WTC11 (cell line): ENCODE data around the gene MICAL3. TPM values are rescaled to one million over a fixed set of nuclear protein-coding genes. Genes with fewer than 3 reads are reported as not detected.

Source experiments
- ATAC-seq: fragments of 200-7000 bp; cut with Tn5 transposase; 2 replicates; pipeline ENCODE4 v1.10.0; 2021; ENCODE audit warnings: mild to moderate bottlenecking, moderate library complexity
- CTCF ChIA-PET: fragments of 300-600 bp; sonication (Branson Sonifier 250); formaldehyde crosslinking; loops from one replicate; lab custom pipeline; 2021; ENCODE audit warnings: antibody characterized with exemption; lab: Charles Lee
- POLR2A ChIA-PET: fragments of 350-600 bp; sonication (Branson Sonifier 250); formaldehyde crosslinking; loops from one replicate; lab custom pipeline; 2021; ENCODE audit warnings: antibody characterized with exemption; lab: Charles Lee
- DNase-seq: peaks from one replicate; pipeline ENCODE4 v3.0.0; 2021; ENCODE audit warnings: low spot score
- H3K27ac Mint-ChIP-seq: 2 replicates; pipeline ENCODE4 v1.8.0; 2021; ENCODE audit warnings: mixed read lengths
- H3K27me3 Mint-ChIP-seq: 2 replicates; pipeline ENCODE4 v1.8.0; 2021; ENCODE audit warnings: low read depth, mild to moderate bottlenecking, moderate library complexity, mixed read lengths
- H3K36me3 Mint-ChIP-seq: 2 replicates; pipeline ENCODE4 v1.8.0; 2021; ENCODE audit warnings: mixed read lengths
- H3K4me1 Mint-ChIP-seq: 2 replicates; pipeline ENCODE4 v1.8.0; 2022; ENCODE audit warnings: mixed read lengths
- H3K4me3 Mint-ChIP-seq: 2 replicates; pipeline ENCODE4 v1.8.0; 2021; ENCODE audit warnings: mild to moderate bottlenecking, moderate library complexity, mixed read lengths
- H3K9me3 Mint-ChIP-seq: 2 replicates; pipeline ENCODE4 v1.8.0; 2021; ENCODE audit warnings: mixed read lengths
- AR ChIP-seq: fragments of 250-450 bp; sonication (Bioruptor Pico); IDR thresholded peaks from 2 replicates; pipeline ENCODE4 v1.9.0; 2021; ENCODE audit warnings: mild to moderate bottlenecking
- ATF2 ChIP-seq: sonication (generic); formaldehyde crosslinking; IDR thresholded peaks from 2 replicates; pipeline ENCODE4 v1.8.1; 2022; ENCODE audit warnings: low read depth, missing genetic modification reagents, borderline replicate concordance
- ATF6 ChIP-seq: sonication (generic); formaldehyde crosslinking; IDR thresholded peaks from 2 replicates; pipeline ENCODE4 v1.8.1; 2023; ENCODE audit warnings: mild to moderate bottlenecking, missing genetic modification reagents
- E2F1 ChIP-seq: sonication (generic); formaldehyde crosslinking; IDR thresholded peaks from 2 replicates; pipeline ENCODE4 v1.8.0; 2022; ENCODE audit warnings: mild to moderate bottlenecking, missing genetic modification reagents
- ERG ChIP-seq: fragments of 250-450 bp; sonication (Bioruptor Pico); IDR thresholded peaks from 2 replicates; pipeline ENCODE4 v1.8.0; 2021; ENCODE audit warnings: mild to moderate bottlenecking
- HMGA2 ChIP-seq: fragments of 250-450 bp; sonication (Bioruptor Pico); IDR thresholded peaks from 2 replicates; pipeline ENCODE4 v1.4.0; 2021; ENCODE audit warnings: mild to moderate bottlenecking, moderate library complexity
- IRF1 ChIP-seq: sonication (generic); formaldehyde crosslinking; IDR thresholded peaks from 2 replicates; pipeline ENCODE4 v1.8.0; 2023; ENCODE audit warnings: missing genetic modification reagents
- JUN ChIP-seq: sonication (generic); formaldehyde crosslinking; IDR thresholded peaks from 2 replicates; pipeline ENCODE4 v1.8.0; 2023; ENCODE audit warnings: mild to moderate bottlenecking, missing genetic modification reagents
- PRDM15 ChIP-seq: sonication (generic); formaldehyde crosslinking; IDR thresholded peaks from 2 replicates; pipeline ENCODE4 v1.8.0; 2022; ENCODE audit warnings: missing genetic modification reagents
- TCF7 ChIP-seq: sonication (generic); formaldehyde crosslinking; IDR thresholded peaks from 2 replicates; pipeline ENCODE4 v1.8.0; 2022; ENCODE audit warnings: mild to moderate bottlenecking, low read depth, missing genetic modification reagents, moderate library complexity
- ZNF121 ChIP-seq: sonication (generic); formaldehyde crosslinking; IDR thresholded peaks from 2 replicates; pipeline ENCODE4 v1.8.0; 2023; ENCODE audit warnings: missing genetic modification reagents
- ZNF219 ChIP-seq: sonication (generic); formaldehyde crosslinking; IDR thresholded peaks from 2 replicates; pipeline ENCODE4 v1.8.0; 2023; ENCODE audit warnings: missing genetic modification reagents, mild to moderate bottlenecking, borderline replicate concordance
- ZNF416 ChIP-seq: fragments of 250-450 bp; sonication (Bioruptor Pico); IDR thresholded peaks from 2 replicates; pipeline ENCODE4 v1.9.0; 2021; ENCODE audit warnings: mild to moderate bottlenecking, inconsistent platforms
- ZNF532 ChIP-seq: fragments of 250-450 bp; sonication (Bioruptor Pico); IDR thresholded peaks from 2 replicates; pipeline ENCODE4 v1.9.0; 2021; ENCODE audit warnings: mild to moderate bottlenecking, borderline replicate concordance
- ZSCAN18 ChIP-seq: fragments of 250-450 bp; sonication (Bioruptor Pico); IDR thresholded peaks from 2 replicates; pipeline ENCODE4 v2.1.2; 2022; ENCODE audit warnings: mild to moderate bottlenecking, moderate library complexity
- total RNA-seq: library from RNA; stranded (reverse); gene quantifications from 3 replicates; pipeline ENCODE4 v1.2.3, GENCODE V29; 2021

MICAL3 gene
- total RNA-seq, 1 experiment from 2014 or later, result 41.2 TPM

GRCh38 chr22:17926516-17926915 lies 97.8 kb downstream of the MICAL3 start:
- Mint-ChIP-seq H3K36me3 (no peaks in the 10 kb centered on the region), H3K4me1 (peaks cover 15% of the 10 kb centered on the region; the same call in 1 of the 2 replicates), H3K4me3 (no peak overlapping the region), H3K27me3 (no peaks in the 10 kb centered on the region), H3K27ac (no peak overlapping the region), H3K9me3 (no peaks in the 10 kb centered on the region)
- ChIA-PET CTCF (no interaction called here), POLR2A (no interaction called here)
- no peak for ATAC-seq
- DNase-seq, result no peak
- TF ChIP-seq IRF1 (CRISPR knock-in tag), result no peak
- no peak for TF ChIP-seq ERG (CRISPR knock-in tag)
- no peak for TF ChIP-seq ATF2
- TF ChIP-seq ZNF121 (CRISPR knock-in tag), result no peak
- no peak for TF ChIP-seq ZNF219 (CRISPR knock-in tag)
- TF ChIP-seq PRDM15, result no peak
- TF ChIP-seq TCF7 (CRISPR knock-in tag), result no peak
- no peak for TF ChIP-seq HMGA2 (CRISPR knock-in tag)
- TF ChIP-seq ATF6 (CRISPR knock-in tag), result no peak
- no peak for TF ChIP-seq JUN (CRISPR knock-in tag)

GRCh38 chr22:17925431-17925841 lies 98.9 kb downstream of the MICAL3 start:
- no peak overlapping the region for H3K27ac Mint-ChIP-seq
- no peaks in the 10 kb centered on the region for H3K27me3 Mint-ChIP-seq
- H3K4me1 Mint-ChIP-seq, result peaks cover 15% of the 10 kb centered on the region; the same call in 1 of the 2 replicates
- H3K36me3 Mint-ChIP-seq, result no peaks in the 10 kb centered on the region
- ChIA-PET POLR2A (interaction anchor here (0.6 kb wide), 1 partner anchor 149 kb away, joined by 5 read pairs; no protein-coding TSS in a partner anchor), CTCF (interaction anchor here (1.4 kb wide), 1 partner anchor 151 kb away, joined by 4 read pairs; no protein-coding TSS in a partner anchor)
- H3K4me3 Mint-ChIP-seq, result no peak overlapping the region
- DNase-seq, result no peak
- ATAC-seq, result no peak
- H3K9me3 Mint-ChIP-seq, result no peaks in the 10 kb centered on the region
- no peak for TF ChIP-seq AR (CRISPR knock-in tag)
- TF ChIP-seq ZSCAN18, result no peak
- TF ChIP-seq E2F1 (CRISPR knock-in tag), result no peak
- TF ChIP-seq ZNF416 (CRISPR knock-in tag), result no peak
- TF ChIP-seq ZNF532, result no peak
